ENCODE data around the gene IFITM5.
"Not testable (repeated sequence)": the region's sequence is repeated elsewhere in the genome, so short reads cannot be mapped to it uniquely, and the experiment has no call there.

Gene IFITM5

GRCh38 chr11:334264-334994, 35.1 kb upstream of the IFITM5 start:
- no peak overlapping the region for H3K4me3 ChIP-seq (ENCODE audit: low read length)
- no peak overlapping the region for H3K27ac ChIP-seq (ENCODE audit: low read depth, low read length)
- peaks cover 30% of the 10 kb centered on the region for H3K4me1 ChIP-seq (ENCODE audit: control insufficient read depth, low read length)
- no peaks in the 10 kb centered on the region for H3K79me2 ChIP-seq (ENCODE audit: control insufficient read depth, low read length)
- TF ChIP-seq EZH2phosphoT487 (IDR thresholded peaks at IDR 0.05; ENCODE audit: borderline replicate concordance, low read length) = no peak
- TF ChIP-seq CTCF (IDR thresholded peaks at IDR 0.05; ENCODE audit: low read depth, low read length, poor library complexity, severe bottlenecking) = no peak
- H3K9me3 ChIP-seq (ENCODE audit: control insufficient read depth, insufficient read depth, low read length) = peaks cover 2% of the 10 kb centered on the region; the same call in 1 of the 2 replicates
- no peak overlapping the region for H3K4me2 ChIP-seq (ENCODE audit: low read length)
- no peaks in the 10 kb centered on the region for H3K9me2 ChIP-seq (replicated peaks; ENCODE audit: control insufficient read depth, low read length)
- no peaks in the 10 kb centered on the region for H3K27me3 ChIP-seq (ENCODE audit: control insufficient read depth, low read length)
- H3F3A ChIP-seq (ENCODE audit: control insufficient read depth, insufficient read depth) = peaks cover 6% of the 10 kb centered on the region
- H4K20me1 ChIP-seq (ENCODE audit: control insufficient read depth, insufficient read depth, low read depth, low read length) = no peaks in the 10 kb centered on the region
- no peaks in the 10 kb centered on the region for H3K36me3 ChIP-seq (ENCODE audit: control insufficient read depth, low read length)

GRCh38 chr11:333616-334263, 34.4 kb upstream of the IFITM5 start:
- H4K20me1 ChIP-seq (ENCODE audit: control insufficient read depth, insufficient read depth, low read depth, low read length); H3K9me2 ChIP-seq (replicated peaks; ENCODE audit: control insufficient read depth, low read length); H3K27ac ChIP-seq (ENCODE audit: low read depth, low read length); H3K27me3 ChIP-seq (ENCODE audit: control insufficient read depth, low read length); H3F3A ChIP-seq (ENCODE audit: control insufficient read depth, insufficient read depth); H3K4me3 ChIP-seq (ENCODE audit: low read length); H3K9me3 ChIP-seq (ENCODE audit: control insufficient read depth, insufficient read depth, low read length); H3K4me2 ChIP-seq (ENCODE audit: low read length); H3K79me2 ChIP-seq (ENCODE audit: control insufficient read depth, low read length); H3K36me3 ChIP-seq (ENCODE audit: control insufficient read depth, low read length): not testable (repeated sequence)
- H3K4me1 ChIP-seq (ENCODE audit: control insufficient read depth, low read length) = peaks cover 36% of the 10 kb centered on the region

- H3K4me1 ChIP-seq (ENCODE audit: control insufficient read depth, low read length) = peaks cover 43% of the 10 kb centered on the region
- H3F3A ChIP-seq (ENCODE audit: control insufficient read depth, insufficient read depth) = peaks cover 14% of the 10 kb centered on the region
- no peaks in the 10 kb centered on the region for H3K27me3 ChIP-seq (ENCODE audit: control insufficient read depth, low read length)
- no peak overlapping the region for H3K4me2 ChIP-seq (ENCODE audit: low read length)
- no peak for TF ChIP-seq CTCF (IDR thresholded peaks at IDR 0.05; ENCODE audit: low read depth, low read length, poor library complexity, severe bottlenecking)
- TF ChIP-seq EZH2phosphoT487 (IDR thresholded peaks at IDR 0.05; ENCODE audit: borderline replicate concordance, low read length) = no peak
- no peaks in the 10 kb centered on the region for H4K20me1 ChIP-seq (ENCODE audit: control insufficient read depth, insufficient read depth, low read depth, low read length)
- H3K79me2 ChIP-seq (ENCODE audit: control insufficient read depth, low read length) = no peaks in the 10 kb centered on the region
- no peak overlapping the region for H3K27ac ChIP-seq (ENCODE audit: low read depth, low read length)
- H3K9me3 ChIP-seq (ENCODE audit: control insufficient read depth, insufficient read depth, low read length) = peaks cover 6% of the 10 kb centered on the region; the same call in 1 of the 2 replicates
- no peak overlapping the region for H3K4me3 ChIP-seq (ENCODE audit: low read length)
- no peaks in the 10 kb centered on the region for H3K36me3 ChIP-seq (ENCODE audit: control insufficient read depth, low read length)
- no peaks in the 10 kb centered on the region for H3K9me2 ChIP-seq (replicated peaks; ENCODE audit: control insufficient read depth, low read length)
Measured at GRCh38 chr11:332651-333480, 33.5 kb upstream of the IFITM5 start.

Measured in DOHH2 (cell line).